Left ventricle myocardium inferior (tissue), 1 donor: ENCODE data around the gene KCNIP3. TPM values are rescaled to one million over a fixed set of nuclear protein-coding genes. Genes with fewer than 3 reads are reported as not detected.
"Not testable (repeated sequence)": the region's sequence is repeated elsewhere in the genome, so short reads cannot be mapped to it uniquely, and the experiment has no call there.

Source experiments
- DNase-seq: peaks from one replicate; pipeline ENCODE4 v3.0.0-alpha.2; 2020
- H3K27ac ChIP-seq: fragments of 200-600 bp; replicated peaks from 2 replicates; pipeline ENCODE4 v1.8.0; 2021
- H3K27me3 ChIP-seq: fragments of 200-600 bp; 2 replicates; pipeline ENCODE4 v1.8.0; 2021; ENCODE audit warnings: low read depth
- H3K36me3 ChIP-seq: fragments of 200-600 bp; 2 replicates; pipeline ENCODE4 v1.8.0; 2021
- H3K4me1 ChIP-seq: fragments of 200-600 bp; 2 replicates; pipeline ENCODE4 v1.8.0; 2021
- H3K4me3 ChIP-seq: fragments of 200-600 bp; 2 replicates; pipeline ENCODE4 v1.8.0; 2021; ENCODE audit warnings: mild to moderate bottlenecking, moderate library complexity
- H3K9me3 ChIP-seq: fragments of 200-600 bp; replicated peaks from 2 replicates; pipeline ENCODE4 v1.8.0; 2021
- CTCF ChIP-seq: fragments of 200-600 bp; IDR thresholded peaks from 2 replicates; pipeline ENCODE4 v1.8.0; 2021; ENCODE audit warnings: antibody characterized with exemption, mild to moderate bottlenecking, borderline replicate concordance
- intact Hi-C: fragments of 100-400 bp; cut with micrococcal nuclease; formaldehyde crosslinking; loops from one replicate; pipeline ENCODE4 v1.11.0; 2022
- total RNA-seq: library from RNA; stranded (reverse); fragmentation: NEBNext Ultra II Directional; extraction: Animal tissue kit (Norgen Biotek cat#: 25700); gene quantifications from one replicate; pipeline ENCODE4 v1.2.1, GENCODE V29; 2021
- donor health status: DM: no; HTN: yes; CAD: no; lungs with severe emphysema.

The KCNIP3 gene
- total RNA-seq, 1 donor from 2014 or later = 4.6 TPM

- Histone ChIP-seq H3K36me3 (no peaks in the 10 kb centered on the region), H3K27ac (no peak overlapping the region), H3K4me3 (no peak overlapping the region), H3K4me1 (peaks cover 28% of the 10 kb centered on the region), H3K9me3 (no peaks in the 10 kb centered on the region), H3K27me3 (no peaks in the 10 kb centered on the region)
- TF ChIP-seq CTCF = no peak
- intact Hi-C loops = no loop called here
- no peak for DNase-seq
These were observed 101.9 kb downstream of the KCNIP3 start for GRCh38 chr2:95399061-95399460.

GRCh38 chr2:95401480-95401879 lies 104.3 kb downstream of the KCNIP3 start:
- no peaks in the 10 kb centered on the region for H3K27me3 ChIP-seq
- H3K36me3 ChIP-seq = no peaks in the 10 kb centered on the region
- peaks cover 36% of the 10 kb centered on the region for H3K4me1 ChIP-seq
- H3K4me3 ChIP-seq = peak overlapping the region; percentile 91
- TF ChIP-seq CTCF = no peak
- no peak overlapping the region for H3K27ac ChIP-seq
- DNase-seq = no peak
- intact Hi-C loops = no loop called here
- no peaks in the 10 kb centered on the region for H3K9me3 ChIP-seq

- H3K27me3 ChIP-seq, intact Hi-C loops, H3K36me3 ChIP-seq, DNase-seq, H3K9me3 ChIP-seq: not testable (repeated sequence)
- peak overlapping the region; percentile 91 for H3K4me3 ChIP-seq
- peak overlapping the region; percentile 85 for H3K27ac ChIP-seq
- H3K4me1 ChIP-seq = peaks cover 36% of the 10 kb centered on the region
These were observed 104.8 kb downstream of the KCNIP3 start for GRCh38 chr2:95402004-95402369.

- Histone ChIP-seq H3K9me3 (no peaks in the 10 kb centered on the region), H3K36me3 (peaks cover 7% of the 10 kb centered on the region), H3K4me3 (peak within 1 kb of the TSS; percentile 91), H3K27ac (peak within 1 kb of the TSS; percentile 85), H3K27me3 (no peaks in the 10 kb centered on the region), H3K4me1 (peaks cover 36% of the 10 kb centered on the region)
- TF ChIP-seq CTCF = no peak
- intact Hi-C loops = no loop called here
- DNase-seq = peak; percentile 98
These were observed 105.4 kb downstream of the KCNIP3 start, which contains the start of gene FAHD2A for GRCh38 chr2:95402370-95403203. Gene FAHD2A, plus strand, starts transcription at chr2:95402708. Its CDS starts 2,851 bp downstream, at chr2:95405559.

- H3K9me3 ChIP-seq, intact Hi-C loops, H3K36me3 ChIP-seq, DNase-seq, H3K27me3 ChIP-seq: not testable (repeated sequence)
- peak overlapping the region; percentile 85 for H3K27ac ChIP-seq
- TF ChIP-seq CTCF = peak; percentile 61
- peak overlapping the region; percentile 91 for H3K4me3 ChIP-seq
- H3K4me1 ChIP-seq = peaks cover 36% of the 10 kb centered on the region
These were observed 106.1 kb downstream of the KCNIP3 start for GRCh38 chr2:95403204-95403721.

- DNase-seq, H3K9me3 ChIP-seq, H3K36me3 ChIP-seq, H3K27ac ChIP-seq, H3K27me3 ChIP-seq, intact Hi-C loops: not testable (repeated sequence)
- peak overlapping the region; percentile 91 for H3K4me3 ChIP-seq
- peaks cover 36% of the 10 kb centered on the region for H3K4me1 ChIP-seq
These were observed 106.7 kb downstream of the KCNIP3 start for GRCh38 chr2:95403824-95404223.

GRCh38 chr2:95404676-95405075 lies 107.5 kb downstream of the KCNIP3 start:
- H3K27ac ChIP-seq, intact Hi-C loops, H3K36me3 ChIP-seq, H3K4me3 ChIP-seq, DNase-seq, H3K9me3 ChIP-seq, H3K27me3 ChIP-seq: not testable (repeated sequence)
- peaks cover 36% of the 10 kb centered on the region for H3K4me1 ChIP-seq

- DNase-seq, H3K4me3 ChIP-seq, H3K36me3 ChIP-seq, H3K9me3 ChIP-seq, intact Hi-C loops, H3K4me1 ChIP-seq, H3K27me3 ChIP-seq, H3K27ac ChIP-seq: not testable (repeated sequence)
These were observed 114.1 kb downstream of the KCNIP3 start for GRCh38 chr2:95411239-95411638.
